ENCODE measurements around the gene SYPL2. TPM values are rescaled to one million over a fixed set of nuclear protein-coding genes. Genes with fewer than 3 reads are reported as not detected.

The SYPL2 gene
- total RNA-seq, 1 donor from 2014 or later: not detected

Other genes with a start within 250 kb of the SYPL2 start
- 4.2 and 4.4 TPM in 2 replicates for gene CELSR2, start 217.0 kb upstream of the SYPL2 start, total RNA-seq
- gene PSRC1, start 183.4 kb upstream of the SYPL2 start, total RNA-seq: 13.3 and 13.9 TPM in 2 replicates
- not detected in 2 replicates for gene MYBPHL, start 159.5 kb upstream of the SYPL2 start, total RNA-seq
- 6.2 and 7.7 TPM in 2 replicates for gene SORT1, start 68.6 kb upstream of the SYPL2 start, total RNA-seq
- gene PSMA5, start 40.1 kb upstream of the SYPL2 start, total RNA-seq: 211 and 216 TPM in 2 replicates
- gene ATXN7L2, start 17.4 kb downstream of the SYPL2 start, total RNA-seq: 11.3 and 13.0 TPM in 2 replicates
- 22.5 and 24.1 TPM in 2 replicates for gene CYB561D1, start 27.5 kb downstream of the SYPL2 start, total RNA-seq
- 1.1 and 1.2 TPM in 2 replicates for gene AMIGO1, start 43.2 kb downstream of the SYPL2 start, total RNA-seq
- gene GPR61, start 73.3 kb downstream of the SYPL2 start, total RNA-seq: 0.15 TPM in 1 of 2 replicates, not detected in the other
- gene GNAI3, start 82.1 kb downstream of the SYPL2 start, total RNA-seq: 10.0 TPM in 2 replicates
- 0.15 TPM in 1 of 2 replicates, not detected in the other for gene GNAT2, start 153.1 kb downstream of the SYPL2 start, total RNA-seq
- gene AMPD2, start 153.3 kb downstream of the SYPL2 start, total RNA-seq: 88.5 and 93.2 TPM in 2 replicates
- gene GSTM4, start 189.6 kb downstream of the SYPL2 start, total RNA-seq: 24.8 and 25.6 TPM in 2 replicates
- gene GSTM2, start 201.5 kb downstream of the SYPL2 start, total RNA-seq: 49.8 and 52.0 TPM in 2 replicates
- 67.8 and 72.8 TPM in 2 replicates for gene GSTM1, start 221.3 kb downstream of the SYPL2 start, total RNA-seq
- gene GSTM5, start 245.7 kb downstream of the SYPL2 start, total RNA-seq: not detected in 2 replicates

All from T-helper 1 cell treated with Interleukin-12 subunit alpha and Interleukin-12 subunit beta and Interleukin-4 antibody, amounts not matched to agents 30 ng/mL and 1 ng/mL, for 36 hours (primary cell).